Endodermal cell (in vitro differentiated cells): Measurements from ENCODE around the gene MYCBPAP. TPM values are rescaled to one million over a fixed set of nuclear protein-coding genes. Genes with fewer than 3 reads are reported as not detected.

Experiments
- DNase-seq: peaks from one replicate; pipeline ENCODE4 v3.0.0-alpha.2; 2017
- H3K27ac ChIP-seq: 2 replicates; pipeline ENCODE4 v1.5.1; 2013; ENCODE audit warnings: mild to moderate bottlenecking, low read depth, low read length, moderate library complexity
- H3K27me3 ChIP-seq: 2 replicates; pipeline ENCODE4 v1.6.1; 2013; ENCODE audit warnings: mild to moderate bottlenecking, low read length, moderate library complexity; ENCODE audit not compliant: insufficient read depth, control insufficient read depth, poor library complexity, severe bottlenecking
- H3K36me3 ChIP-seq: 2 replicates; pipeline ENCODE4 v1.7.0; 2013; ENCODE audit warnings: mild to moderate bottlenecking, low read length, moderate library complexity; ENCODE audit not compliant: control insufficient read depth, insufficient read depth
- H3K4me1 ChIP-seq: one replicate; pipeline ENCODE4 v1.7.0; 2013; ENCODE audit warnings: low read length; ENCODE audit not compliant: control insufficient read depth, insufficient read depth
- H3K4me3 ChIP-seq: 2 replicates; pipeline ENCODE4 v1.5.1; 2013; ENCODE audit warnings: mild to moderate bottlenecking, low read length, moderate library complexity
- H3K9ac ChIP-seq: 2 replicates; pipeline ENCODE4 v1.6.1; 2013; ENCODE audit warnings: mild to moderate bottlenecking, low read length, moderate library complexity; ENCODE audit not compliant: poor library complexity, severe bottlenecking; ENCODE audit errors: extremely low read depth
- H3K9me3 ChIP-seq: 2 replicates; pipeline ENCODE4 v1.6.1; 2013; ENCODE audit warnings: mild to moderate bottlenecking, low read length, moderate library complexity; ENCODE audit not compliant: control insufficient read depth
- H3K27ac Mint-ChIP-seq: 2 replicates; pipeline ENCODE4 v1.8.0; 2020; ENCODE audit warnings: mixed read lengths
- H3K27me3 Mint-ChIP-seq: 2 replicates; pipeline ENCODE4 v1.8.0; 2021; ENCODE audit warnings: mild to moderate bottlenecking, mixed read lengths; ENCODE audit not compliant: insufficient read depth
- H3K36me3 Mint-ChIP-seq: 2 replicates; pipeline ENCODE4 v1.8.0; 2020; ENCODE audit warnings: low read depth, mixed read lengths
- H3K4me1 Mint-ChIP-seq: 2 replicates; pipeline ENCODE4 v1.8.0; 2020; ENCODE audit warnings: mixed read lengths
- H3K4me3 Mint-ChIP-seq: 2 replicates; pipeline ENCODE4 v1.8.0; 2020; ENCODE audit warnings: mild to moderate bottlenecking, moderate library complexity, mixed read lengths
- H3K9me3 Mint-ChIP-seq: 2 replicates; pipeline ENCODE4 v1.8.0; 2020; ENCODE audit warnings: mild to moderate bottlenecking, mixed read lengths
- WGBS, 2 experiments: methylation state at CpG; one replicate each; pipeline versions ENCODE4 v1.1.5 to v1.1.7; 2013; ENCODE audit warnings: missing lambda C conversion rate in 2 of 2, mixed read lengths in 1 of 2; ENCODE audit not compliant: insufficient coverage in 1 of 2, insufficient read length in 1 of 2; 5-methylcytosine and 5-hydroxymethylcytosine counted together
- total RNA-seq, 2 donors: library from RNA; stranded (reverse); fragmentation: NEBNext Ultra II Directional in 1 of 2; extraction: Animal tissue kit (Norgen Biotek cat#: 25700) in 1 of 2; gene quantifications; 2 replicates in 1 of 2; 3 replicates in 1 of 2; pipeline ENCODE4 v1.2.1, GENCODE V29; 2021
- TF ChIP-seq, protein P1 (sequence below): fragments of 200-600 bp; sonication (generic); conservative IDR thresholded peaks from 2 replicates; pipeline ENCODE4 v1.5.0; 2021; ENCODE audit warnings: antibody characterized with exemption, mild to moderate bottlenecking

MYCBPAP gene
- total RNA-seq, 2 donors from 2014 or later: 3.5 to 7.1 TPM

- H3K27ac Mint-ChIP-seq: no peak overlapping the region
- Histone ChIP-seq H3K27me3 (no peaks in the 10 kb centered on the region), H3K4me3 (no peak overlapping the region), H3K27ac (no peak overlapping the region), H3K9me3 (no peaks in the 10 kb centered on the region), H3K36me3 (no peaks in the 10 kb centered on the region), H3K9ac (no peak overlapping the region), H3K4me1 (no peaks in the 10 kb centered on the region)
- no peaks in the 10 kb centered on the region for H3K4me1 Mint-ChIP-seq
- TF ChIP-seq, protein P1, sequence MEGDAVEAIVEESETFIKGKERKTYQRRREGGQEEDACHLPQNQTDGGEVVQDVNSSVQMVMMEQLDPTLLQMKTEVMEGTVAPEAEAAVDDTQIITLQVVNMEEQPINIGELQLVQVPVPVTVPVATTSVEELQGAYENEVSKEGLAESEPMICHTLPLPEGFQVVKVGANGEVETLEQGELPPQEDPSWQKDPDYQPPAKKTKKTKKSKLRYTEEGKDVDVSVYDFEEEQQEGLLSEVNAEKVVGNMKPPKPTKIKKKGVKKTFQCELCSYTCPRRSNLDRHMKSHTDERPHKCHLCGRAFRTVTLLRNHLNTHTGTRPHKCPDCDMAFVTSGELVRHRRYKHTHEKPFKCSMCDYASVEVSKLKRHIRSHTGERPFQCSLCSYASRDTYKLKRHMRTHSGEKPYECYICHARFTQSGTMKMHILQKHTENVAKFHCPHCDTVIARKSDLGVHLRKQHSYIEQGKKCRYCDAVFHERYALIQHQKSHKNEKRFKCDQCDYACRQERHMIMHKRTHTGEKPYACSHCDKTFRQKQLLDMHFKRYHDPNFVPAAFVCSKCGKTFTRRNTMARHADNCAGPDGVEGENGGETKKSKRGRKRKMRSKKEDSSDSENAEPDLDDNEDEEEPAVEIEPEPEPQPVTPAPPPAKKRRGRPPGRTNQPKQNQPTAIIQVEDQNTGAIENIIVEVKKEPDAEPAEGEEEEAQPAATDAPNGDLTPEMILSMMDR: no peak
- no peaks in the 10 kb centered on the region for H3K36me3 Mint-ChIP-seq
- no peaks in the 10 kb centered on the region for H3K27me3 Mint-ChIP-seq
- DNase-seq: peak; percentile 42
- 77% methylated on average over 3 of the region's 3 CpGs; no CpG with 5 or more reads in 1 of the 2 experiments for WGBS, 2 experiments
- no peaks in the 10 kb centered on the region for H3K9me3 Mint-ChIP-seq
- no peak overlapping the region for H3K4me3 Mint-ChIP-seq
These were observed 14.5 kb upstream of the MYCBPAP start for GRCh38 chr17:50493744-50494143.

GRCh38 chr17:50495217-50495823 lies 12.9 kb upstream of the MYCBPAP start:
- Mint-ChIP-seq H3K4me1 (no peaks in the 10 kb centered on the region), H3K27ac (no peak overlapping the region), H3K9me3 (no peaks in the 10 kb centered on the region), H3K4me3 (no peak overlapping the region), H3K27me3 (no peaks in the 10 kb centered on the region), H3K36me3 (no peaks in the 10 kb centered on the region)
- peak; percentile 46 for DNase-seq
- Histone ChIP-seq H3K9me3 (no peaks in the 10 kb centered on the region), H3K27ac (no peak overlapping the region), H3K4me1 (no peaks in the 10 kb centered on the region), H3K36me3 (no peaks in the 10 kb centered on the region), H3K4me3 (no peak overlapping the region), H3K9ac (no peak overlapping the region), H3K27me3 (no peaks in the 10 kb centered on the region)
- TF ChIP-seq, protein P1: no peak
- WGBS, 2 experiments: 86% methylated on average over 8 of the region's 8 CpGs; no CpG with 5 or more reads in 1 of the 2 experiments

DNA sequence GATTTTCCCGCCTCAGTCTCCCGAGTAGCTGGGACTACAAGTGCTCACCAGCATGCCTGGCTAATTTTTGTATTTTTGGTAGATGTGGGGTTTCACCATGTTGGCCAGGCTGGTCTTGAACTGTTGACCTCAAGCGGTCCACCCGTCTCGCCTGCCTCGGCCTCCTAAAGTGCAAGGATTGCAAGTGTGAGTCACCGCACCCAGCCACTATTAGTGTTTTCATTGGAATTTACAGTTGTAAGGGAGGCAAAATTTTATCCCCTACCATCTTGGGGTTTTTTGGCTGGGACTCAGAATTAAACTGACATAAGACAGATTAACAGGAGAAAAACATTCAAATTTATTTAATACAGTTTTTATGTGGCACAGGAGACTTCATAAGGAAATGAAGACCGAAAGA lies 12.3 kb upstream of the MYCBPAP start:
- peak; percentile 29 for DNase-seq
- H3K36me3 ChIP-seq: no peaks in the 10 kb centered on the region
- H3K36me3 Mint-ChIP-seq: no peaks in the 10 kb centered on the region
- H3K9ac ChIP-seq: no peak overlapping the region
- H3K4me1 ChIP-seq: no peaks in the 10 kb centered on the region
- H3K9me3 Mint-ChIP-seq: no peaks in the 10 kb centered on the region
- H3K27ac ChIP-seq: no peak overlapping the region
- TF ChIP-seq, protein P1: no peak
- no peak overlapping the region for H3K4me3 ChIP-seq
- H3K27me3 Mint-ChIP-seq: no peaks in the 10 kb centered on the region
- H3K27ac Mint-ChIP-seq: no peak overlapping the region
- H3K4me3 Mint-ChIP-seq: no peak overlapping the region
- H3K4me1 Mint-ChIP-seq: no peaks in the 10 kb centered on the region
- H3K9me3 ChIP-seq: no peaks in the 10 kb centered on the region
- no peaks in the 10 kb centered on the region for H3K27me3 ChIP-seq
- 95 to 97% methylated on average over 8 of the region's 8 CpGs for WGBS, 2 experiments
